Measurements from ENCODE around the gene ATIC. TPM values are rescaled to one million over a fixed set of nuclear protein-coding genes. Genes with fewer than 3 reads are reported as not detected.

Gene ATIC
- total RNA-seq, 1 donor from 2014 or later: 161 TPM

DNA sequence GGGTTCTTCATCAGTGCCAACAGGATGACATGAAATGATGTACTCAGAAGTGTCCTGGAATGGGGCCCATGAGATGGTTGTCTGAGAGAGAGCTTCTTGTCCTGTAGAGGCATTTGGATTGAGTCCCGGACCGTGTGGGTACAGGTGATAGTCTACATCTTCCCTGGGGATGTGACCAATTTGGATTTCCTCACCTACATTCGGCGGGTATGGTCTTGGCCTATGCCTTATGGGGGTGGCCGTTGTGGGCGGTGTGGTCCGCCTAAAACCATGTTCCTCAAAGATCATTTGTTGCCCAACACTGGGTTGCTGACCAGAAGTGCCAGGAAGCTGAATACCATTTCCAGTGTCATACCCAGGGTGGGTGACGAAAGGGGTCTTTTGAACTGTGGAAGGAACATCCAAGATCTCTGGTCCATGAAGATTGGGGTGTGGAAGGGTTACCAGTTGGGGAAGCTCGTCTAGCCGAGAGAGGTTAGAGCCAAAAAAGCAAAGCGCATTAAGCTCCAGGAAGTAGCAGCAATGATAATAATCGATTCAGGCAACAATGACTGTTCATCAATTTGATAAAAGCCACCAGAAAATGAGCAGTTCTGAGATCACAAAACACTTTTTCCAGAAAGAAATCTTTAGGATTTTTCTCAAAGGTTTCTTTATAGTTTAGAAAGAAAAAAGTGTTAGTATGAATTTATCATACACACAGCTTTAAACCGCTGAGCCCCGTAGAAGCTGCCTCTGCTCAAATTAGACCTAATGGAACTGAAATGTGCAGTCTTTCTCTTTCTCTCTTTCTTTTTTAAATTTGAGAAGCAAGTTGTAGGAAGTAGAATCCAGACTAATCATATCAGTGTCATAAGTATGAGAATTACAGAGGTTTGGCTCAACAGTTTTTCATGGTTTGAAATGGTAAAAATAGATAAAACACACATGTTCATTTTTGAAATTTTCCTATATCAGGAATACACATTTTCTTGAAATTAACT is 60.3 kb downstream of the ATIC start:
- no peak overlapping the region for H3K4me3 Mint-ChIP-seq
- H3K27me3 Mint-ChIP-seq: no peaks in the 10 kb centered on the region
- intact Hi-C loops (cut with micrococcal nuclease): no loop called here
- DNase-seq (no peak), ATAC-seq (ENCODE audit: low read depth) (no peak)
- H3K4me1 Mint-ChIP-seq: no peaks in the 10 kb centered on the region
- POLR2A ChIA-PET: no interaction called here
- peaks cover 15% of the 10 kb centered on the region for H3K36me3 Mint-ChIP-seq (ENCODE audit: low read depth)
- H3K9me3 Mint-ChIP-seq: peaks cover 8% of the 10 kb centered on the region
- no peak overlapping the region for H3K27ac Mint-ChIP-seq
- CTCF ChIA-PET: no interaction called here
- TF ChIP-seq, protein P1, sequence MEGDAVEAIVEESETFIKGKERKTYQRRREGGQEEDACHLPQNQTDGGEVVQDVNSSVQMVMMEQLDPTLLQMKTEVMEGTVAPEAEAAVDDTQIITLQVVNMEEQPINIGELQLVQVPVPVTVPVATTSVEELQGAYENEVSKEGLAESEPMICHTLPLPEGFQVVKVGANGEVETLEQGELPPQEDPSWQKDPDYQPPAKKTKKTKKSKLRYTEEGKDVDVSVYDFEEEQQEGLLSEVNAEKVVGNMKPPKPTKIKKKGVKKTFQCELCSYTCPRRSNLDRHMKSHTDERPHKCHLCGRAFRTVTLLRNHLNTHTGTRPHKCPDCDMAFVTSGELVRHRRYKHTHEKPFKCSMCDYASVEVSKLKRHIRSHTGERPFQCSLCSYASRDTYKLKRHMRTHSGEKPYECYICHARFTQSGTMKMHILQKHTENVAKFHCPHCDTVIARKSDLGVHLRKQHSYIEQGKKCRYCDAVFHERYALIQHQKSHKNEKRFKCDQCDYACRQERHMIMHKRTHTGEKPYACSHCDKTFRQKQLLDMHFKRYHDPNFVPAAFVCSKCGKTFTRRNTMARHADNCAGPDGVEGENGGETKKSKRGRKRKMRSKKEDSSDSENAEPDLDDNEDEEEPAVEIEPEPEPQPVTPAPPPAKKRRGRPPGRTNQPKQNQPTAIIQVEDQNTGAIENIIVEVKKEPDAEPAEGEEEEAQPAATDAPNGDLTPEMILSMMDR (IDR thresholded peaks at IDR 0.05): no peak

DNA sequence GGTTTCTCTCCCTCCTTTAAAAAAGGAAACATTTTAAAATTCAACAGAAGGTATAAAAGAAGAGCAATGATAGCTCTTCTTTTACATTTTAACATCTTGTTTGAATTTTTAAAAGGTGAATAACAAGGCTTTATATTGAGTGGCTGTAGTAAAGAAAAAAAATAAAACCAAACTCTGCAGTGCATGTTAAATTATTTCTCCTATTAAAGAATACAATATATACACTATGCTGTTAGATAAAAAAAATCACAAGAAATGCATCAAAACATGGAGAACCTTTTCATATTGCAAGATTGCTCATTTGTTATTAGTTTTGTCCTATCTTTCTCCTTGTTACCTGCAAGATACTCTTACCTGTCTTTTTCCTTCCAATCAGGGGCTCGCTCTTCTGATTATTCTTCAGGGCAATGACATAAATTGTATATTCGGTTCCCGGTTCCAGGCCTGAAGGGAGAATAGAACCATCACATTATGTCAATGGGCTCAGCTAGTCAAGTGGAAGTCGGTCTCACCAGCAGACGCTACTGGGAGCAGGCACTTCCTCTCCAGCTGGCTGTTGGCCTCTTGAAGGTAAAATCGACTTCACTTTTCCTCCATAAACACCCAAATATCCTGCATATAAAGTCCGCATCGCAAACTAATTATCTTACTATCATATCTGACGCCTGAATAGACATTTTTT is 61.2 kb downstream of the ATIC start:
- TF ChIP-seq, protein P1 (IDR thresholded peaks at IDR 0.05): no peak
- ChIA-PET CTCF (no interaction called here), POLR2A (no interaction called here)
- no peak for ATAC-seq (ENCODE audit: low read depth)
- no peak overlapping the region for H3K27ac Mint-ChIP-seq
- H3K9me3 Mint-ChIP-seq: peaks cover 8% of the 10 kb centered on the region
- intact Hi-C loops (cut with micrococcal nuclease): no loop called here
- no peaks in the 10 kb centered on the region for H3K27me3 Mint-ChIP-seq
- H3K36me3 Mint-ChIP-seq (ENCODE audit: low read depth): peaks cover 10% of the 10 kb centered on the region
- H3K4me3 Mint-ChIP-seq: no peak overlapping the region
- DNase-seq: no peak
- H3K4me1 Mint-ChIP-seq: no peaks in the 10 kb centered on the region

DNA sequence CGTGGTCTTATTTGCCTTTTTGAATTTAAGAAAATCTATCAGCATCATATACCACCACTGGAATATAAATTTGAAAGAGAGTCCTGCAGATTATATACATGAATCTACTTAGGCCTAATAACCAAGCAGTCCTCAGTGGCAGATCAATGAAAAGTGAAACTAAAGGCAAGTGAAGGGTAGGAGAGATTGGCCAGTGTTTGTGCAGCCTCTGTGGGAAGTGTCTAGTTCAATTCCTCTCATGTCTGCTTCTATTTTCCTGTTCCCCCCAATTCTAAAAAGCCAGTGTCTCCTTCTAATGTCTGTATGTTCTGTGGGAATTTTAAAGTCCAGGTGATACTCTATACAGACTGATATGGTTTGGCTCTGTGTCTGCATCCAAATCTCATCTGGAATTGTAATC is 62.1 kb downstream of the ATIC start:
- ChIA-PET CTCF (no interaction called here), POLR2A (no interaction called here)
- H3K4me3 Mint-ChIP-seq: no peak overlapping the region

DNA sequence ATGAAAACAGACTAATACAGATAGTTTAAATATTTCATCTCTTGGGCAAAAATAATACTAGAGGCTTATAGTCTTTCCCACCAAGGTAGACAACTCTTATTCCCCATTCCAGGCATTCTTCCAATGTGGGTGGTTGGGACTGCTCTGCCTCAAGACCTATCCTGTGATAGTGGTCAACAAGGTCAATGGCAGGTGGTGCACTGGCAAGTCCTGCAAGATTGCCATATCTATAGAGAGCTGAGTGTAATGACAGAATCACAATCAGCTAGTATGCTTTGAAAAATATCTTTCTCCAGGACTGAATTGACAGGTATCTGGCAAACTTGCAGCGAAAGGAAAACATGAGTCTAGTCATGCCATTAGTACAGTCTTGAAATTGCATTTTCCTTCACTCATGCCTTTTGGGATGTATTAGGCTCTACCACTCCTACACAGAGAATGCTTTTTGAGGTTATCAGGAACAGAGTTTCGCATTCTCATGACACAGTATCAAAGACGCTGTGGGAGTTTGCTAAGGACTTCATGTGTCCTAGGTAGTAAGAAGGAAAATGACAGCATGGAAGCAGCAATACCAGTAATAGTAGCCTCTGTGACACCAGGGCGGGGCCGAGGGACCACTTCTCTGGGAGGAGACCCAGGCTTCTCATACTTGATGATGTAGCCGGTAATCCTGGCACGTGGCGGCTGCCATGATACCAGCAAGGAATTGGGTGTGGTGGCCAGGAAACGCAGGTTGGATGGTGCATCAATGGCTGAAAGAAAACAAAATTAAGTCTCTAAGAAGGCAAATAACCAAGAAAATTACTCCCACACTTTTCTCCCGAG is 63.0 kb downstream of the ATIC start:
- H3K4me3 Mint-ChIP-seq: no peak overlapping the region
- H3K4me1 Mint-ChIP-seq: no peaks in the 10 kb centered on the region
- CTCF ChIA-PET: no interaction called here
- ATAC-seq (ENCODE audit: low read depth) (no peak), DNase-seq (no peak)
- TF ChIP-seq, protein P1 (IDR thresholded peaks at IDR 0.05): no peak
- peaks cover 8% of the 10 kb centered on the region for H3K9me3 Mint-ChIP-seq
- H3K27me3 Mint-ChIP-seq: no peaks in the 10 kb centered on the region
- peaks cover 10% of the 10 kb centered on the region for H3K36me3 Mint-ChIP-seq (ENCODE audit: low read depth)
- POLR2A ChIA-PET: no interaction called here
- intact Hi-C loops (cut with micrococcal nuclease): no loop called here
- no peak overlapping the region for H3K27ac Mint-ChIP-seq

More for the DNA sequence above, 62.1 kb downstream of the ATIC start:
- TF ChIP-seq, protein P1 (IDR thresholded peaks at IDR 0.05): no peak
- H3K27me3 Mint-ChIP-seq: no peaks in the 10 kb centered on the region
- intact Hi-C loops (cut with micrococcal nuclease): no loop called here
- H3K9me3 Mint-ChIP-seq: peaks cover 8% of the 10 kb centered on the region
- DNase-seq (no peak), ATAC-seq (ENCODE audit: low read depth) (no peak)
- no peaks in the 10 kb centered on the region for H3K4me1 Mint-ChIP-seq
- H3K36me3 Mint-ChIP-seq (ENCODE audit: low read depth): peaks cover 10% of the 10 kb centered on the region
- no peak overlapping the region for H3K27ac Mint-ChIP-seq
